ENCODE results near the gene UBTD2.

UBTD2 gene

GRCh38 chr5:172280929-172281328 is 2.6 kb downstream of the UBTD2 start:
- H3K27ac ChIP-seq: no peak overlapping the region

GRCh38 chr5:172280317-172280716 is 3.2 kb downstream of the UBTD2 start:
- no peak overlapping the region for H3K27ac ChIP-seq
- TF ChIP-seq ZFX (IDR thresholded peaks at IDR 0.05; ENCODE audit: borderline replicate concordance) (no peak), CTCF (IDR thresholded peaks at IDR 0.05) (no peak)

More at GRCh38 chr5:172280929-172281328, 2.6 kb downstream of the UBTD2 start:
- TF ChIP-seq CTCF (IDR thresholded peaks at IDR 0.05) (no peak), ZFX (IDR thresholded peaks at IDR 0.05; ENCODE audit: borderline replicate concordance) (no peak)

- TF ChIP-seq CTCF (IDR thresholded peaks at IDR 0.05) (no peak), ZFX (IDR thresholded peaks at IDR 0.05; ENCODE audit: borderline replicate concordance) (no peak)
These were observed 5.2 kb downstream of the UBTD2 start for GRCh38 chr5:172278356-172278755.

GRCh38 chr5:172276214-172276613 is 7.3 kb downstream of the UBTD2 start:
- no peak for TF ChIP-seq CTCF (IDR thresholded peaks at IDR 0.05)
- no peak for TF ChIP-seq ZFX (IDR thresholded peaks at IDR 0.05; ENCODE audit: borderline replicate concordance)
- no peak overlapping the region for H3K27ac ChIP-seq

More at GRCh38 chr5:172278356-172278755, 5.2 kb downstream of the UBTD2 start:
- no peak overlapping the region for H3K27ac ChIP-seq

GRCh38 chr5:172274951-172275753 is 8.4 kb downstream of the UBTD2 start:
- H3K27ac ChIP-seq: no peak overlapping the region
- no peak for TF ChIP-seq ZFX (IDR thresholded peaks at IDR 0.05; ENCODE audit: borderline replicate concordance)
- TF ChIP-seq CTCF (IDR thresholded peaks at IDR 0.05): no peak

- no peak overlapping the region for H3K27ac ChIP-seq
- TF ChIP-seq ZFX (IDR thresholded peaks at IDR 0.05; ENCODE audit: borderline replicate concordance): no peak
- TF ChIP-seq CTCF (IDR thresholded peaks at IDR 0.05): no peak
These were observed 15.6 kb downstream of the UBTD2 start for GRCh38 chr5:172267943-172268342.

GRCh38 chr5:172266676-172267092 is 16.9 kb downstream of the UBTD2 start:
- no peak overlapping the region for H3K27ac ChIP-seq
- no peak for TF ChIP-seq CTCF (IDR thresholded peaks at IDR 0.05)
- TF ChIP-seq ZFX (IDR thresholded peaks at IDR 0.05; ENCODE audit: borderline replicate concordance): no peak
